Measurements from ENCODE around the gene LHX4.

DNA sequence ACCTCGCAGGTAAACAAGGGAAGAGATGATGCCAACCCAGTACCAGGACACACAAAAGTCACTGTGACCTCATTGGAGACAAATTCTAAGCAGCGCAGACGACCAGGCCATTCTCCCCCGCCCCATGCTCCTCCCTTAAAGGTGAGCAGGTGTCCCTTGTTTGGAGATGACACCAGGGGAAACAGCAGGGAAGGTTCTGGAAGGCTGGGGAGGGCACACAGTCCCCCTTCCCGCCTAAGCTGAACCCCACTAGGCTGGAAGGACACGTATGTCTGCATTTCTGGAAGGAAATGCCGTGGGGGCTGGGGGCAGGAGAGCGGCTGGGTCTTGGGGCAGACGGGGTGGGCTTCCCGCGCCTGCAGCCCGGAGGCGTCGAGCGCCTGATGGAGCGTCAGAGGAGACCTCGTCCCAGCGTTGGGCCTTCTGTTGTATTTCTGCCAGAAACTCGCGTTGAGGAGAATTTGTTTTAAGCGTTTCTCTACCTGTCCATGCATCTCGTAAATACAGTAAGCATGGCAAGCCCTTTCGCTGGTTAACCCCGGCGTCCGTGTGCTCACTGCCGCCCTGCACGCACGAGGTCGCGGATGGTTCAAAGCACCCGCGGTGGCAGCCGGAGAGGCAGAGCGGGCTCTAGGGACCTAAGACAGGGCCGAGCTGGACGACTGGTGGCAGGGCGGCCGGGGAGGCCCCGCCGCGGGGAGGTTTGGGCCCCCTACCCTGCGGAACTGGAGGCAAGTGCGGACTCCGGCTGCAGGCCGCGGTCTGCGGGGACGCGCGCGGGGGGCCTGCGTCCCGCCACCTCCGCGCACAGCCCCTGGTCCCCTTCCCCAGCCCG lies 1.2 kb upstream of the LHX4 start:
- TF ChIP-seq, protein P1, sequence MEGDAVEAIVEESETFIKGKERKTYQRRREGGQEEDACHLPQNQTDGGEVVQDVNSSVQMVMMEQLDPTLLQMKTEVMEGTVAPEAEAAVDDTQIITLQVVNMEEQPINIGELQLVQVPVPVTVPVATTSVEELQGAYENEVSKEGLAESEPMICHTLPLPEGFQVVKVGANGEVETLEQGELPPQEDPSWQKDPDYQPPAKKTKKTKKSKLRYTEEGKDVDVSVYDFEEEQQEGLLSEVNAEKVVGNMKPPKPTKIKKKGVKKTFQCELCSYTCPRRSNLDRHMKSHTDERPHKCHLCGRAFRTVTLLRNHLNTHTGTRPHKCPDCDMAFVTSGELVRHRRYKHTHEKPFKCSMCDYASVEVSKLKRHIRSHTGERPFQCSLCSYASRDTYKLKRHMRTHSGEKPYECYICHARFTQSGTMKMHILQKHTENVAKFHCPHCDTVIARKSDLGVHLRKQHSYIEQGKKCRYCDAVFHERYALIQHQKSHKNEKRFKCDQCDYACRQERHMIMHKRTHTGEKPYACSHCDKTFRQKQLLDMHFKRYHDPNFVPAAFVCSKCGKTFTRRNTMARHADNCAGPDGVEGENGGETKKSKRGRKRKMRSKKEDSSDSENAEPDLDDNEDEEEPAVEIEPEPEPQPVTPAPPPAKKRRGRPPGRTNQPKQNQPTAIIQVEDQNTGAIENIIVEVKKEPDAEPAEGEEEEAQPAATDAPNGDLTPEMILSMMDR (IDR thresholded peaks at IDR 0.05 in 8 of 11, conservative IDR thresholded peaks at IDR 0.05 in 3 of 11) = no peak
- no peak for TF ChIP-seq POLR2A (IDR thresholded peaks at IDR 0.05)
- no peak for TF ChIP-seq POLR2AphosphoS5 (IDR thresholded peaks at IDR 0.05)
